Fibroblast of skin of abdomen (primary cell): ENCODE measurements around the gene TJP1.
A peak's percentile ranks its signal among the peaks of the same experiment; 100 is the strongest.
"Not testable (repeated sequence)": the region's sequence is repeated elsewhere in the genome, so short reads cannot be mapped to it uniquely, and the experiment has no call there.

ENCODE experiments used
- DNase-seq: peaks from one replicate; pipeline ENCODE4 v3.0.0-alpha.2; 2013

The TJP1 gene

GRCh38 chr15:29838352-29839010 lies 16.2 kb upstream of the TJP1 start:
- no peak for DNase-seq

GRCh38 chr15:29835301-29835700 lies 13.0 kb upstream of the TJP1 start:
- no peak for DNase-seq

GRCh38 chr15:29832709-29833108 lies 10.4 kb upstream of the TJP1 start:
- DNase-seq = no peak

GRCh38 chr15:29826908-29827820 lies 4.9 kb upstream of the TJP1 start:
- DNase-seq = no peak

GRCh38 chr15:29825227-29825626 lies 3.0 kb upstream of the TJP1 start:
- peak; percentile 57 for DNase-seq

GRCh38 chr15:29822684-29823459 lies 604 bp upstream of the TJP1 start:
- peak; percentile 66 for DNase-seq

GRCh38 chr15:29821416-29822099 lies 710 bp downstream of the TJP1 start:
- peak; percentile 72 for DNase-seq

- DNase-seq = no peak
These were observed 1.7 kb downstream of the TJP1 start for GRCh38 chr15:29820394-29821154.

GRCh38 chr15:29819979-29820378 lies 2.3 kb downstream of the TJP1 start:
- DNase-seq = no peak

- DNase-seq = no peak
These were observed 4.1 kb downstream of the TJP1 start for GRCh38 chr15:29818141-29818540.

GRCh38 chr15:29817455-29817854 lies 4.8 kb downstream of the TJP1 start:
- DNase-seq = not testable (repeated sequence)

GRCh38 chr15:29815000-29815710 lies 7.1 kb downstream of the TJP1 start:
- peak; percentile 40 for DNase-seq

GRCh38 chr15:29813009-29813408 lies 9.3 kb downstream of the TJP1 start:
- DNase-seq = no peak

- DNase-seq = no peak
These were observed 9.9 kb downstream of the TJP1 start for GRCh38 chr15:29812384-29812694.

- DNase-seq = no peak
These were observed 10.4 kb downstream of the TJP1 start for GRCh38 chr15:29811691-29812383.

GRCh38 chr15:29805708-29806104 lies 16.6 kb downstream of the TJP1 start:
- no peak for DNase-seq

- DNase-seq = peak; percentile 70
These were observed 17.1 kb downstream of the TJP1 start for GRCh38 chr15:29805043-29805707.

- DNase-seq = no peak
These were observed 19.9 kb downstream of the TJP1 start for GRCh38 chr15:29802411-29802810.

GRCh38 chr15:29800491-29801366 lies 21.5 kb downstream of the TJP1 start:
- DNase-seq = no peak
